ENCODE results near the gene FBXO28. TPM values are rescaled to one million over a fixed set of nuclear protein-coding genes. Genes with fewer than 3 reads are reported as not detected.

The FBXO28 gene
- total and polyA plus RNA-seq, 10 of the 15 experiments (the other 5 are each of a cell fraction or from before 2014, with no cell fraction given), result 4.3 to 23.2 (median 18.4) TPM

DNA sequence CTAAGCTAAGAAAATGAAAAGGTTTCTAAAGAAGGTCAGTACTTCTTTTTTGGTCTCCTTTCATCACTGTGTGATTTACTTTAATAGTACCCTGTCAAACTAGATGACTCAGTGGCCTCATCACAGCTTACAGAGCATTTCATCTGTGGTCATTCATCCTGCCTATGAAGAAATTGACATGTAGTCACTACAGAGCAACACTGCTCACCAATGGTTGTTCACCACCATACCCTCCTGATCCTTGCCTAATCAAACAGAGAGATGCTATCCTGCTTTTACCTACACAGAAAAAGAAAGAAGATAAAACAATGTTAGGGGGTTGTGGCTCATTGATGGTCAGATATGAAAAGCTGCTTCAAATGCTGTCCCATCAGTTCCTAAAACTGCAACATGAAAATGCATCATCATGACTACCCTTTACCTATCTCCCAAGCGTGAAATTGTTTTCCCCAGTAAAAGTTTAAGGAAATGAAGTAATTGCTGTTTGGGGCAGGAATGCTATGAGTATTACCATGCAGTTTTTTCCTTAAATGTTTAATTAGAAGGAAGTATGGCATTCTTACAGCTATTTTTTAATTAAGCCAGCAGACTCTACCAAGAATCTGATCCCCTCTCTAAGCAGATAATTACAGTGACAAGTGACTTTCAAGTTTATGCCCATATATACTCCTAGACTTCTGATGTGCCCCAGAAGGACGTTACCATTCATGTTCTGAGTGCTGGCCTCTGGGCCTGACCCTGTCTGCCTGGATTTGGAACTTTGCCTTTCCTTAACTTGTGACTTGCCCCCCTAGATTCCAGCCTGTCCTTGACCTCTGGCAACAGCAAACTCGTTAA is 46.1 kb upstream of the FBXO28 start:
- FAIRE-seq (no peak), DNase-seq (ENCODE audit: low read depth, low spot score) (no peak), ATAC-seq (peak; percentile 50)
- ChIA-PET RAD21 (ENCODE audit: unreplicated experiment) (no interaction called here), POLR2A (no interaction called here), SMC1A (ENCODE audit: uncharacterized antibody, unreplicated experiment) (no interaction called here), CTCF (interaction anchor here (0.9 to 2.2 kb wide), 4 partner anchors 17 to 305 kb away, joined by 3 to 6 read pairs (median 3); no protein-coding TSS in a partner anchor)
- Histone ChIP-seq H3K9ac (ENCODE audit: control insufficient read depth, insufficient read depth, low read length) (no peak overlapping the region), H3K27me3 (replicated peaks in 1 of 2; ENCODE audit: control insufficient read depth in 2 of 2, insufficient read depth in 2 of 2, low read length in 1 of 2) (peaks cover 0 to 4% of the 10 kb centered on the region in 2 experiments; a peak in 2 of 4 replicates), H3K27ac (ENCODE audit: control insufficient read depth, insufficient read depth) (no peak overlapping the region), H2AFZ (ENCODE audit: control insufficient read depth, low read depth, low read length) (no peak overlapping the region), H3K4me1 (ENCODE audit: control insufficient read depth, insufficient read depth, low read length) (no peaks in the 10 kb centered on the region), H3K4me3 (no peak overlapping the region), H3K36me3 (ENCODE audit: control insufficient read depth in 2 of 2, insufficient read depth in 2 of 2, low read length in 1 of 2) (no peaks in the 10 kb centered on the region), H3K9me3 (replicated peaks; ENCODE audit: control insufficient read depth, insufficient read depth, low read length) (no peaks in the 10 kb centered on the region), H3K4me2 (ENCODE audit: control insufficient read depth, insufficient read depth) (no peak overlapping the region), H3K79me2 (ENCODE audit: control insufficient read depth, insufficient read depth, low read length) (no peaks in the 10 kb centered on the region), H4K20me1 (ENCODE audit: control insufficient read depth, insufficient read depth) (no peaks in the 10 kb centered on the region)
- intact Hi-C loops (cut with micrococcal nuclease; ENCODE audit: unreplicated experiment) (no loop called here), in situ Hi-C loops (cut with MboI) (no loop called here)
- TF ChIP-seq, protein P1, sequence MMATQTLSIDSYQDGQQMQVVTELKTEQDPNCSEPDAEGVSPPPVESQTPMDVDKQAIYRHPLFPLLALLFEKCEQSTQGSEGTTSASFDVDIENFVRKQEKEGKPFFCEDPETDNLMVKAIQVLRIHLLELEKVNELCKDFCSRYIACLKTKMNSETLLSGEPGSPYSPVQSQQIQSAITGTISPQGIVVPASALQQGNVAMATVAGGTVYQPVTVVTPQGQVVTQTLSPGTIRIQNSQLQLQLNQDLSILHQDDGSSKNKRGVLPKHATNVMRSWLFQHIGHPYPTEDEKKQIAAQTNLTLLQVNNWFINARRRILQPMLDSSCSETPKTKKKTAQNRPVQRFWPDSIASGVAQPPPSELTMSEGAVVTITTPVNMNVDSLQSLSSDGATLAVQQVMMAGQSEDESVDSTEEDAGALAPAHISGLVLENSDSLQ (IDR thresholded peaks at IDR 0.05), result no peak
- TF ChIP-seq CREM (IDR thresholded peaks at IDR 0.05; ENCODE audit: low read depth) (no peak), EGR1 (IDR thresholded peaks at IDR 0.05; ENCODE audit: borderline replicate concordance in 1 of 2, low read depth in 2 of 2, low read length in 2 of 2) (no peak), RELA (IDR thresholded peaks at IDR 0.05; ENCODE audit: borderline replicate concordance, partially characterized antibody) (no peak), CHD4 (IDR thresholded peaks at IDR 0.05) (no peak), FOS (IDR thresholded peaks at IDR 0.05; ENCODE audit: borderline replicate concordance, extremely low read depth, insufficient read length) (no peak), ESRRA (IDR thresholded peaks at IDR 0.05; ENCODE audit: low read length) (no peak), MEF2A (IDR thresholded peaks at IDR 0.05; ENCODE audit: insufficient read depth, low read depth, low read length) (no peak), TAF1 (IDR thresholded peaks at IDR 0.05; ENCODE audit: borderline replicate concordance, low read depth, low read length) (no peak), ZSCAN29 (IDR thresholded peaks at IDR 0.05) (no peak), RUNX3 (IDR thresholded peaks at IDR 0.05; ENCODE audit: low read length) (no peak), SIN3A (IDR thresholded peaks at IDR 0.05; ENCODE audit: low read depth, low read length) (no peak), NR2C1 (IDR thresholded peaks at IDR 0.05) (no peak), JUND (IDR thresholded peaks at IDR 0.05; ENCODE audit: low read depth, low read length) (no peak), STAT1 (conservative IDR thresholded peaks at IDR 0.05) (no peak), GABPA (IDR thresholded peaks at IDR 0.05; ENCODE audit: low read depth) (no peak), RBBP5 (conservative IDR thresholded peaks at IDR 0.05) (no peak)
- TF ChIP-seq, protein P2, sequence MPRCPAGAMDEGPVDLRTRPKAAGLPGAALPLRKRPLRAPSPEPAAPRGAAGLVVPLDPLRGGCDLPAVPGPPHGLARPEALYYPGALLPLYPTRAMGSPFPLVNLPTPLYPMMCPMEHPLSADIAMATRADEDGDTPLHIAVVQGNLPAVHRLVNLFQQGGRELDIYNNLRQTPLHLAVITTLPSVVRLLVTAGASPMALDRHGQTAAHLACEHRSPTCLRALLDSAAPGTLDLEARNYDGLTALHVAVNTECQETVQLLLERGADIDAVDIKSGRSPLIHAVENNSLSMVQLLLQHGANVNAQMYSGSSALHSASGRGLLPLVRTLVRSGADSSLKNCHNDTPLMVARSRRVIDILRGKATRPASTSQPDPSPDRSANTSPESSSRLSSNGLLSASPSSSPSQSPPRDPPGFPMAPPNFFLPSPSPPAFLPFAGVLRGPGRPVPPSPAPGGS (IDR thresholded peaks at IDR 0.05; ENCODE audit: borderline replicate concordance, insufficient read depth, low read depth, low read length, poor library complexity, severe bottlenecking), result no peak
- 17% methylated on average over 3 of the region's 3 CpGs for WGBS (ENCODE audit: insufficient coverage, insufficient replicate concordance, low lambda C conversion rate, missing lambda C conversion rate)
- BruUV-seq (replicated peaks), result no TSS peak
